Measurements from ENCODE around the gene LFNG.
"Not testable (repeated sequence)": the region's sequence is repeated elsewhere in the genome, so short reads cannot be mapped to it uniquely, and the experiment has no call there.

The LFNG gene

GRCh38 chr7:2531796-2532110 is 12.2 kb downstream of the LFNG start:
- not testable (repeated sequence) for DNase-seq

- not testable (repeated sequence) for DNase-seq
Measured at GRCh38 chr7:2532199-2532772, 12.7 kb downstream of the LFNG start.

DNA sequence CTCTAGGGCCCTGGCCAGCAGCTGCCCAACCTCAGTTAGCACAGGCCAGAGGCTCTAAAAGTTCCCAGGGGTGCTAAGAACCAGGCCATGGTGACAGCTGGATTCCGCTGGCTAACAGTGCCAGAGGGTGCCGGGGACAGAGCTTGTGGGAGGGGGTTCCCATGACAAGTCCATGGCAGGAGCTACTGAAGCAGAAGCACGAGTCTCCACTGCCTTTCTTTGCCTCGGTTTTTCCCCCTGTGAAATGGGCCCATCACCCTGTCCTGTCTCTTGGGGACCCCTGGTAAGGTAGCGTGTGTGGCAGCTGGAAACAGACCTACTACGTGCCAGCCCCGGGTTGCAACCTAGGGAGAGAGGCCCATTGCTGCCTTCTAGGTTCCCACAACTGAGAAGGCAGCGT is 13.2 kb downstream of the LFNG start:
- DNase-seq: not testable (repeated sequence)

DNA sequence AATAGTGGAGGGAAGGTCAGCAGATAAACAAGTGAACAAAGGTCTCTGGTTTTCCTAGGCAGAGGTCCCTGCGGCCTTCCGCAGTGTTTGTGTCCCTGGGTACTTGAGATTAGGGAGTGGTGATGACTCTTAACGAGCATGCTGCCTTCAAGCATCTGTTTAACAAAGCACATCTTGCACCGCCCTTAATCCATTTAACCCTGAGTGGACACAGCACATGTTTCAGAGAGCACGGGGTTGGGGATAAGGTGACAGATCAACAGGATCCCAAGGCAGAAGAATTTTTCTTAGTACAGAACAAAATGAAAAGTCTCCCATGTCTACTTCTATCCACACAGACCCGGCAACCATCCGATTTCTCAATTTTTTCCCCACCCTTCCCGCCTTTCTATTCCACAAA is 14.0 kb downstream of the LFNG start:
- DNase-seq: not testable (repeated sequence)

DNA sequence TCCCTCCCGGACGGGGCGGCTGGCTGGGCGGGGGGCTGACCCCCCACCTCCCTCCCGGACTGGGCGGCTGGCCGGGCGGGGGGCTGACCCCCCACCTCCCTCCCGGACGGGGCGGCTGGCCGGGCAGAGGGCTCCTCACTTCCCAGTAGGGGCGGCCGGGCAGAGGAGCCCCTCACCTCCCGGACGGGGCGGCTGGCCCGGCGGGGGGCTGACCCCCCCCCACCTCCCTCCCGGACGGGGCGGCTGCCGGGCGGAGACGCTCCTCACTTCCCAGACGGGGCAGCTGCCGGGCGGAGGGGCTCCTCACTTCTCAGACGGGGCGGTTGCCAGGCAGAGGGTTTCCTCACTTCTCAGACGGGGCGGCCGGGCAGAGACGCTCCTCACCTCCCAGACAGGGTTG is 14.6 kb downstream of the LFNG start:
- not testable (repeated sequence) for DNase-seq

- not testable (repeated sequence) for DNase-seq
Measured at GRCh38 chr7:2535872-2536627, 16.5 kb downstream of the LFNG start.

- DNase-seq: no peak
Measured at GRCh38 chr7:2537981-2538851, 18.6 kb downstream of the LFNG start.

- DNase-seq: no peak
Measured at GRCh38 chr7:2539031-2539911, 19.7 kb downstream of the LFNG start.

GRCh38 chr7:2540133-2540532 is 20.6 kb downstream of the LFNG start:
- DNase-seq: no peak

GRCh38 chr7:2540641-2541051 is 21.1 kb downstream of the LFNG start:
- no peak for DNase-seq

GRCh38 chr7:2541291-2542010 is 21.9 kb downstream of the LFNG start:
- no peak for DNase-seq

DNA sequence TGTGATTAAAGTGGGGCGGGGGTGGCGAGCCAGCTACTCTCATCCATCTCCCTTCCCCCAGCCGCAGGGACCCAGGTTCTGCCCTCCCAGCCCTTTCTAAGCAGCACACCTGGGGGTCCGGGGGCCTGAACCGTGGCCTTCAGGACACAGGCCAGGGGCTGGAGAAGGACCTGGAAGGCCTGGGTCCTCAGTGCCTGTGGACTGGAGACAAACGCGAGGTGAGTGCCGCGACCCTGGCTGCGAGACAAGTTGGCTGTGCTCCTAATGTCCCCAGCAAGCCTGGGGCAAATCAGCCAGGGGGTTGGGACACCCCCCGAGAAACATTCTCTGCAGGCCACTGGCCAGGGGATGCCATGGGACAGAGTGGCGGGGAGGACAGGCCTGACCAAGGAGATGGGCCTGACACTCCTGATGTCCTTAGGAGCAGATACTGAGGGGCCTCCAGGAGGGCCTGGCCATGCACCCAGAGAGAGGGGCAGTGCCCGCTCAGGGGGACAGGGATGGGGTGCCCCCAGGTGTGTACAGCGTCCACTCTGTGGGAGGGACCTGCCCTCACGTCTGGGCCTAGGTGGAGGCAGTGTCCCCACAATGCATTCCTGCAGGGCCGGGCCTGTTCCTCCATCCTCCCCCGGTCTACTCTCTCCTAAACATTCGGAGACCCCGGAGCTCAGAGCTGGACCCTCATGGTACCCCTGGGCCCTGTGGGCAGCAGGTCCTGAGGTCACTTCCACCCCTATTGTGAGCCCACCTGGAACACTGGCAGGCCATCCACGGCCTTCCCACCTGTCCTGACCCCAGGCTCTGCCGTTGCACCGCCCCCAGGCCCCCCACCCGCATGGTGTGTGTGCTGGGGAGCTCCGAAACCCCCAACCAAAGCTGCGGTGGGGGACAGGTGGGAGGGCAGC is 22.7 kb downstream of the LFNG start:
- DNase-seq: no peak

GRCh38 chr7:2542916-2543871 is 23.6 kb downstream of the LFNG start:
- DNase-seq: no peak

DNA sequence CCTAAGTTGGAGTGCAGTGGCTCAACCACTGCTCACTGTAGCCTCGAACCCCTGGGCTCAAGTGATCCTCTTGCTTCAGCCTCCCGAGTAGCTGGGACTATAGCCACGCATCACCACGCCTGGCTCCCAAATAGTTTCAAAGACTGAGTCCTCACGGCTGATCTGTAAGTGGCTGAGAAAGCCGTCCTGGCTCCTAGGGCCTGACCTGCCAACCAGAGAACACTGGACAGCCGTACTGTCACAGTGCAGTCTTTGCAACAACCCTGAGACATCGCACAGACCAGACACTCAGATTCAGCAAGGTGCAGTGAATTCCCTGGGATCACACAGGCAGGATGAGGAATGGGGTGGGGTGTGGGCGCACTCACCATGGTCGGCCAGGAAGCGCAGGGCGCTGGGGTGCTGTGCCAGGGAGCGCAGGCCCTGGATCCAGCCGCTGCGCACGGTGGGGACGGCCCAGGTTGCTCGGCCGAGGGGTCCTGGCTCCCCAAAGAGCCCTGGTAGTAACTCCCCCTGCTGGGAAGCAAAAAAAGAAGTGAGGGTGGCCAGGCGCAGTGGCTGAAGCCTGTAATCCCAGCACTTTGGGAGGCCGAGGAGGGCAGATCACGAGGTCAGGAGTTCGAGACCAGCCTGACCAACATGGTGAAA is 25.1 kb downstream of the LFNG start:
- DNase-seq: no peak

- no peak for DNase-seq
Measured at GRCh38 chr7:2545746-2546425, 26.3 kb downstream of the LFNG start.

GRCh38 chr7:2546776-2547586 is 27.4 kb downstream of the LFNG start:
- no peak for DNase-seq

- DNase-seq: no peak
Measured at GRCh38 chr7:2551418-2551817, 31.8 kb downstream of the LFNG start.

DNA sequence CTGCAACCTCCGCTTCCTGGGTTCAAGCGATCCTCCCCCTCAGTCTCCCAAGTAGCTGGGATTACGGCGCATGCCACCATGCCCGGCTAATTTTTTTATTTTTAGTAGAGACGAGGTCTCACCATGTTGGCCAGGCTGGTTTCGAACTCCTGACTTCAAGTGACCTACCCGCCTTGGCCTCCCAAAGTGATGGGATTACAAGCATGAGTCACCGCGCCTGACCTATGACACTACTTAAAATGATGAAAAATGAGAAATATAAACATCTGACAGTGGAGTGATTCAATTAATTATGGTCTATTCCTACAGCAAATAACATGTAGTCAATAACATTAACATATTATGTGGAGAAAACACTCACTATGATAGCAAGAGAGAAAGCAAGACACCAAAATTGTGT is 33.5 kb downstream of the LFNG start:
- DNase-seq: no peak
